Cardiac muscle cell (in vitro differentiated cells and primary cell): ENCODE measurements around the gene PSAT1. TPM values are rescaled to one million over a fixed set of nuclear protein-coding genes. Genes with fewer than 3 reads are reported as not detected.

Source experiments
- DNase-seq, 2 donors: peaks; one replicate each; pipeline versions ENCODE4 v3.0.0 to v3.0.0-alpha.2; 2010 to 2017; ENCODE audit warnings: low read depth in 1 of 2, low spot score in 1 of 2
- H3K27ac ChIP-seq: fragments of 200-600 bp; sonication (generic); 2 replicates; pipeline ENCODE4 v1.5.1; 2016
- H3K27me3 ChIP-seq: fragments of 200-600 bp; sonication (generic); 2 replicates; pipeline ENCODE4 v1.6.0; 2016; ENCODE audit warnings: control low read depth
- H3K36me3 ChIP-seq: fragments of 200-600 bp; sonication (generic); 2 replicates; pipeline ENCODE4 v1.5.1; 2016; ENCODE audit warnings: control low read depth
- H3K4me1 ChIP-seq: fragments of 200-600 bp; sonication (generic); 2 replicates; pipeline ENCODE4 v1.8.1; 2017; ENCODE audit warnings: low read depth, mild to moderate bottlenecking, mixed run types
- H3K4me3 ChIP-seq: fragments of 200-600 bp; sonication (generic); 2 replicates; pipeline ENCODE4 v1.5.1; 2016; ENCODE audit warnings: mild to moderate bottlenecking
- H3K9me3 ChIP-seq: fragments of 200-600 bp; sonication (generic); 2 replicates; pipeline ENCODE4 v1.5.1; 2017; ENCODE audit warnings: low read depth, mild to moderate bottlenecking, control low read depth
- polyA plus RNA-seq: library from polyadenylated mRNA; unstranded; fragments of >200 nt; fragmentation: Nextera tagmentation; extraction: Ambion mirVana; gene quantifications from 2 replicates; pipeline ENCODE4 v1.2.1, GENCODE V29; 2016
- total RNA-seq: library from RNA; depleted of rRNA; stranded (reverse); fragments of >200 nt; gene quantifications from 2 replicates; pipeline ENCODE4 v1.2.3, GENCODE V29; 2016
- TF ChIP-seq, protein P1 (sequence below): IDR thresholded peaks from 2 replicates; pipeline ENCODE4 v1.5.1; 2012; ENCODE audit warnings: low read depth, mild to moderate bottlenecking, low read length

PSAT1 gene
- total and polyA plus RNA-seq, 2 experiments from 2014 or later, result 29.1 to 60.0 TPM

DNA sequence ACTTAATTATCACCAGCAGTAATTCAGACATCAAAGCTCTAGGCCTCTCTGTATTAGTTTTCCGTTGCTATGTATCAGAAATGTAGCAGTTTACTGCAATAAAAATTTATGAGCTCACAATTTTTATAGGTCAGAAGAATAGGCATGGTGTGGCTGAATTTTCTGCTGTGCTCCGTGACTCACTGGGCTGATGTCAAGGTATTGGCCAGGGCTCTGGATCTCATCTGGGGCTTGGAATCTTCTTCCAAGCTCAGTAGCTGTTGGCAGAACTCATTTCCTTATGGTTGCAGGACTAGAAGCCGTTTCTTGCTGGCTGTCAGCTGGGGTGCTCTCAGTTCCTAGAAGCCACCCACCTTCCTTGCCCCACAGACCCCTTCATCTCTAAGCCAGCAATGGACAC is 66.3 kb downstream of the PSAT1 start:
- Histone ChIP-seq H3K4me3 (no peak overlapping the region), H3K4me1 (no peaks in the 10 kb centered on the region), H3K9me3 (no peaks in the 10 kb centered on the region), H3K27ac (no peak overlapping the region), H3K27me3 (no peaks in the 10 kb centered on the region), H3K36me3 (no peaks in the 10 kb centered on the region)
- TF ChIP-seq, protein P1, sequence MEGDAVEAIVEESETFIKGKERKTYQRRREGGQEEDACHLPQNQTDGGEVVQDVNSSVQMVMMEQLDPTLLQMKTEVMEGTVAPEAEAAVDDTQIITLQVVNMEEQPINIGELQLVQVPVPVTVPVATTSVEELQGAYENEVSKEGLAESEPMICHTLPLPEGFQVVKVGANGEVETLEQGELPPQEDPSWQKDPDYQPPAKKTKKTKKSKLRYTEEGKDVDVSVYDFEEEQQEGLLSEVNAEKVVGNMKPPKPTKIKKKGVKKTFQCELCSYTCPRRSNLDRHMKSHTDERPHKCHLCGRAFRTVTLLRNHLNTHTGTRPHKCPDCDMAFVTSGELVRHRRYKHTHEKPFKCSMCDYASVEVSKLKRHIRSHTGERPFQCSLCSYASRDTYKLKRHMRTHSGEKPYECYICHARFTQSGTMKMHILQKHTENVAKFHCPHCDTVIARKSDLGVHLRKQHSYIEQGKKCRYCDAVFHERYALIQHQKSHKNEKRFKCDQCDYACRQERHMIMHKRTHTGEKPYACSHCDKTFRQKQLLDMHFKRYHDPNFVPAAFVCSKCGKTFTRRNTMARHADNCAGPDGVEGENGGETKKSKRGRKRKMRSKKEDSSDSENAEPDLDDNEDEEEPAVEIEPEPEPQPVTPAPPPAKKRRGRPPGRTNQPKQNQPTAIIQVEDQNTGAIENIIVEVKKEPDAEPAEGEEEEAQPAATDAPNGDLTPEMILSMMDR, result no peak
- DNase-seq, result peak in 1 of 2 donors; percentile 30

DNA sequence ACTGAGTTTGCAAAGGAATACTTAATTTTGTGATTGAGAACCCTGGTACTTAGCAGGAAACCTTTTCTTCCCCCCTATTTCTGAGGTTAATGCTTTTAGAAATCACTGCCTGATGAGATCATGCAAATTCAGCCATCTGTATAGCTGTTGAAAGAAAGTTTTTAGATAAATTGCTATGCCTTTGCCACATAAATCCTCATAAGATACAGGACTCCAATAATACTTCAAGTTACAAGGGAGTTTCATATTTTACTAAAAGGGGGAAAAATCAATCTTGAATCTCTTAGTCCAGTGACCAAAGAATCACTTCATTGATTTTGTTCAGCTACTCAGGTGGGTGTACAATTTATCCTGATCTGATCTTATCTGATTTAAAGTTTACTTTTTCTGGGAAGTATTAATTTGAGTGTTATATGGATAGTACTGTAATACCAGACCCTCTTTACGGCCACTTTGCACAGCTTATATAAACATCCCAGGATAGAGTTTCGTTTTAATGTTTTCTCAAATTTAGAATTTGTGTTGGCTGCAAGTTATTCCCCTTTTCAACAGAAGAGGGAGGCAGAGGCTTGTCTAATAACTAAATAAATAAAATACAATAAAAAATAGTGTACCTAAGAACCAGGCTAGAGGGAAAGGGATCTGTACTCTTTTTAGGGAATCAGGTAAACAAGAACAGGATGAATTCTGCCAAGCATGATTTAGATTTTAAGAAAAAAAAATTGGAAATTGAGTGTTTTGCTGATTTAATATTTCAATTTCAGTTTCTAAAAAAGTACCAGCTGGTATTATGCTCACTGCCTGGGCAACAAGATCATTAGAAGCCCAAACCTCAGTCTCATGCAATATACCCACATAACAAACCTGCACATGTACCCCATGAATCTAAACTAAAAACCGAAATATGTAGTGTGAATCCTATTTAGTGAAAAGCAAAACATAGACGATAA is 69.1 kb downstream of the PSAT1 start:
- Histone ChIP-seq H3K27me3 (no peaks in the 10 kb centered on the region), H3K27ac (no peak overlapping the region), H3K4me3 (no peak overlapping the region), H3K4me1 (no peaks in the 10 kb centered on the region), H3K9me3 (no peaks in the 10 kb centered on the region), H3K36me3 (no peaks in the 10 kb centered on the region)
- peak; percentile 22 to 40 for DNase-seq
- TF ChIP-seq, protein P1, result peak; percentile 72

DNA sequence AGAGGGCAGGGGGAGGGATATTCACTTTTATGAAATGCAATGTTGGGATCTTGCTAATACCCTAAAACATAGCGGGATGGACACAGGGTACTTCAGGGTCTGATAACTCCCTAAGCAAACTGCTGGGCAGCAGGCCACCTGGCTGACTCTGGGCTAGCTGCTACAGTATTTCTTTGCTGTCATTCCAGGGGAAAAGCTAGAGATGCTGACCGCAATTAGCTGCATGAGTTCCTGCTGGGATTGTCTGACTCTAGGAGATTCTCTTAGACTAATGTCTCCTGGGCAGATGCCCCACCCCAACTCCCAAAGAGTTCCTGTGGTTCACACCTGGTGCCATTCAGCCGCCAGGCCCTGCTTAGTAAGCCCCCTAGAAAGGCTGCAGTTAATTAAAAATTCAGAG is 69.9 kb downstream of the PSAT1 start:
- TF ChIP-seq, protein P1, result no peak
- Histone ChIP-seq H3K27ac (no peak overlapping the region), H3K36me3 (no peaks in the 10 kb centered on the region), H3K9me3 (no peaks in the 10 kb centered on the region), H3K4me3 (no peak overlapping the region), H3K27me3 (no peaks in the 10 kb centered on the region), H3K4me1 (no peaks in the 10 kb centered on the region)
- no peak for DNase-seq

DNA sequence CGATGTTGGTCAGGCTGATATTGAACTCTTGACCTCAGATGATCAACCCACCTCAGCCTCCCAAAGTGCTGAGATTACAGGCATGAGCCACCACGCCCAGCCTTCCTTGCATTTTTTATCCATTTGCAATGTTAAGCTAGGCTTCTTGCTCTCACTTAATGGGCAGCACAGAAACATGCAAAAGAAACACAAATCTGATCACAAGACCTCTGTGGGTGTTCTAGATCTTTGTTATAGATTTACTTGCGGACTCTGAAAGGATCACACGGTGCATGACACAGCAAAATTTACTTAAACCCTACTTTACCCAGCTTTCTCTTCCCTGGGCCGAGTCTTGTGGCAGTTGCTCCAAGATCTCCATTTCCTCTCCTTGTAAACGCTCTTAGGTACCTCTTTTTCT is 71.3 kb downstream of the PSAT1 start:
- Histone ChIP-seq H3K9me3 (no peaks in the 10 kb centered on the region), H3K4me1 (no peaks in the 10 kb centered on the region), H3K27ac (no peak overlapping the region), H3K36me3 (no peaks in the 10 kb centered on the region), H3K27me3 (no peaks in the 10 kb centered on the region), H3K4me3 (no peak overlapping the region)
- TF ChIP-seq, protein P1, result no peak
- DNase-seq, result no peak

DNA sequence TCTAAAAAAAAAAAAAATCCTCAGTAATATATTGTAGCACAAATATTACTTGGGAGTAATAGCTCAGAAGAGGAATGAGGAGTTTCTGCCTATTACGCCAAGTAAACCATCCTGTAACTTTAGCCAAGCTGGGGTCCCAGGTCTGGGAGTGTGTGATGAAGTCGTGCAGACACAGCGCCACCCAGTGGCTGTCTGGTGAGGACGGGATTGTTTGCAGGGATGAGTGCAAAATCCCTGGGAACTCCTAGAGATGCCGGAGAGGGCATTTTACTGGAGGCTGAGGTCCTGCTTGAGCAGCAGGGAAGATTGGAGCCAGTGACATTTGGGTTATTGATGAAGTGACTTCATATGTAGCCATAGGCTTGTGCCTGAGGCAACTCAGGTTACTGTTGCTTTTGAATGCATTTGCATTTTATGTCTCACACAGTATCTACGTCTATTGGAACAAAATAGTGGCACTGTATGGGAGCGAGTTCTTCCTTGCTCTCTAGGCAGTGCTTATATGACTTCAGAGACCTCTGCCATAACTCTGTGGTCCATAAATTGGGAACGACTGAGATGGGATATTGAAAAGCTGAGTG is 72.8 kb downstream of the PSAT1 start:
- no peaks in the 10 kb centered on the region for H3K9me3 ChIP-seq
- no peaks in the 10 kb centered on the region for H3K27me3 ChIP-seq
- H3K4me3 ChIP-seq, result no peak overlapping the region
- TF ChIP-seq, protein P1, result peak; percentile 93
- peak; percentile 87 to 90 for DNase-seq
- H3K4me1 ChIP-seq, result no peaks in the 10 kb centered on the region
- H3K27ac ChIP-seq, result no peak overlapping the region
- no peaks in the 10 kb centered on the region for H3K36me3 ChIP-seq
